Activated CD4-positive, alpha-beta memory T cell treated with anti-CD3 and anti-CD28 coated beads for 36 hours (primary cell): ENCODE data around the gene CLDN10. TPM values are rescaled to one million over a fixed set of nuclear protein-coding genes. Genes with fewer than 3 reads are reported as not detected.

Experiments used
- CTCF ChIA-PET: fragments of 350-600 bp; sonication (Branson Sonifier 250); formaldehyde crosslinking; loops from one replicate; lab custom pipeline; 2021; ENCODE audit warnings: antibody characterized with exemption, inconsistent platforms; lab: Charles Lee
- POLR2A ChIA-PET: fragments of 350-600 bp; sonication (Branson Sonifier 250); formaldehyde crosslinking; loops from one replicate; lab custom pipeline; 2021; ENCODE audit warnings: antibody characterized with exemption; lab: Charles Lee
- DNase-seq: peaks from one replicate; pipeline ENCODE4 v3.0.0-alpha.2; 2020
- H3K27ac Mint-ChIP-seq: one replicate; pipeline ENCODE4 v1.8.0; 2021; ENCODE audit warnings: mixed read lengths
- H3K27me3 Mint-ChIP-seq: one replicate; pipeline ENCODE4 v1.8.0; 2021; ENCODE audit warnings: mixed read lengths
- H3K36me3 Mint-ChIP-seq: one replicate; pipeline ENCODE4 v1.8.0; 2021; ENCODE audit warnings: mixed read lengths
- H3K4me1 Mint-ChIP-seq: one replicate; pipeline ENCODE4 v1.8.0; 2021; ENCODE audit warnings: low read depth, mixed read lengths
- H3K4me3 Mint-ChIP-seq: one replicate; pipeline ENCODE4 v1.8.0; 2021; ENCODE audit warnings: mild to moderate bottlenecking, mixed read lengths
- H3K9me3 Mint-ChIP-seq: one replicate; pipeline ENCODE4 v1.8.0; 2021; ENCODE audit warnings: mixed read lengths
- intact Hi-C: fragments of 100-400 bp; cut with micrococcal nuclease; formaldehyde crosslinking; loops from one replicate; pipeline ENCODE4 v1.15.1; 2023
- total RNA-seq, 2 experiments: library from RNA; stranded (reverse); gene quantifications; one replicate each; pipeline ENCODE4 v1.2.3, GENCODE V29; 2021

The CLDN10 gene
- total RNA-seq, 2 experiments from 2014 or later = not detected

- CTCF ChIA-PET = no interaction called here
These were observed 54.8 kb downstream of the CLDN10 start for GRCh38 chr13:95607366-95607765.

DNA sequence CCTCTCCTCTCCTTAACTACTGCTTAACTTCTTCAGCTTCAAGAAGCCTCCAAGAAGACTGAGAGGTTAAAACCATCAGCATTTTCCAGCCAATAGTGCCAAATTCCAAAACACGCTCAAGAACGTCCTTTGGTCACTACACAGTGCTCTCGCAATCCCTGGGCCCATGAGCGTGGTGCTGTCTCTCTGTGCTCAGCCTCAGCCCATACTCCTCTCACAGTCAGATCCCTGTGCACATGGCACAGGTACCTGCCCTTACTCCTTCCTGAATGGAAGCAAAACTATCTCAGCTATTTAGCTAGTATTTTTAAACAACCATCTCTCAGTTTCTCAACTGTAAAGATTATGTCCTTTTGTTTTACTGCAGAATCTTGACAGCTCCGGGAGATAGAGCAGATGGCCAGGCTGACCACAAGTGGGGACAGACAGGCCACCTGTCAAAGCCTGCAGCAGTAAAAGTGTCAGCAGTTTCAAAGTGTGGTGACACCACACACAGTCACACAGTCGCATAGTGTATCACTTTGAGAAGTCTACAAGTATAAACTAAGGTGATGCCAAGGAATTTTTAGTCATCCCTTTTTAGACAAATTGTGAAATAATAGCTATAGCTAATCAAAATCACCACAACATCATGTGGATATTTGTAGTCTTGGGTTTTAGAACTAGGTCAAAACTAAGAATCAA lies 56.3 kb downstream of the CLDN10 start:
- POLR2A ChIA-PET = no interaction called here
- DNase-seq = no peak
- intact Hi-C loops = no loop called here
- Mint-ChIP-seq H3K27ac (no peak overlapping the region), H3K36me3 (no peaks in the 10 kb centered on the region), H3K4me3 (no peak overlapping the region), H3K9me3 (no peaks in the 10 kb centered on the region), H3K4me1 (no peaks in the 10 kb centered on the region), H3K27me3 (peaks cover 3% of the 10 kb centered on the region)
- CTCF ChIA-PET = interaction anchor here (0.6 to 1.7 kb wide), 4 partner anchors 15 to 365 kb away, joined by 3 to 5 read pairs (median 4); no protein-coding TSS in a partner anchor

More at GRCh38 chr13:95607366-95607765, 54.8 kb downstream of the CLDN10 start:
- Mint-ChIP-seq H3K27me3 (peaks cover 7% of the 10 kb centered on the region), H3K9me3 (no peaks in the 10 kb centered on the region), H3K36me3 (no peaks in the 10 kb centered on the region), H3K4me1 (no peaks in the 10 kb centered on the region), H3K27ac (no peak overlapping the region), H3K4me3 (no peak overlapping the region)
- DNase-seq = no peak
- POLR2A ChIA-PET = no interaction called here
- intact Hi-C loops = no loop called here

- CTCF ChIA-PET = interaction anchor here (1.0 to 1.4 kb wide), 2 partner anchors 9 to 219 kb away, joined by 5 to 6 read pairs; no protein-coding TSS in a partner anchor
- Mint-ChIP-seq H3K36me3 (no peaks in the 10 kb centered on the region), H3K27me3 (peaks cover 3% of the 10 kb centered on the region), H3K4me3 (no peak overlapping the region), H3K27ac (no peak overlapping the region), H3K9me3 (no peaks in the 10 kb centered on the region), H3K4me1 (no peaks in the 10 kb centered on the region)
- POLR2A ChIA-PET = no interaction called here
- intact Hi-C loops = no loop called here
- no peak for DNase-seq
These were observed 62.2 kb downstream of the CLDN10 start for GRCh38 chr13:95614641-95615245.

GRCh38 chr13:95615539-95615938 lies 63.0 kb downstream of the CLDN10 start:
- Mint-ChIP-seq H3K36me3 (no peaks in the 10 kb centered on the region), H3K4me3 (no peak overlapping the region), H3K27ac (no peak overlapping the region), H3K27me3 (peaks cover 3% of the 10 kb centered on the region), H3K4me1 (no peaks in the 10 kb centered on the region), H3K9me3 (no peaks in the 10 kb centered on the region)
- DNase-seq = no peak
- POLR2A ChIA-PET = no interaction called here
- CTCF ChIA-PET = interaction anchor here (1.4 kb wide), 1 partner anchor 8 kb away, joined by 6 read pairs; no protein-coding TSS in a partner anchor
- intact Hi-C loops = no loop called here

DNA sequence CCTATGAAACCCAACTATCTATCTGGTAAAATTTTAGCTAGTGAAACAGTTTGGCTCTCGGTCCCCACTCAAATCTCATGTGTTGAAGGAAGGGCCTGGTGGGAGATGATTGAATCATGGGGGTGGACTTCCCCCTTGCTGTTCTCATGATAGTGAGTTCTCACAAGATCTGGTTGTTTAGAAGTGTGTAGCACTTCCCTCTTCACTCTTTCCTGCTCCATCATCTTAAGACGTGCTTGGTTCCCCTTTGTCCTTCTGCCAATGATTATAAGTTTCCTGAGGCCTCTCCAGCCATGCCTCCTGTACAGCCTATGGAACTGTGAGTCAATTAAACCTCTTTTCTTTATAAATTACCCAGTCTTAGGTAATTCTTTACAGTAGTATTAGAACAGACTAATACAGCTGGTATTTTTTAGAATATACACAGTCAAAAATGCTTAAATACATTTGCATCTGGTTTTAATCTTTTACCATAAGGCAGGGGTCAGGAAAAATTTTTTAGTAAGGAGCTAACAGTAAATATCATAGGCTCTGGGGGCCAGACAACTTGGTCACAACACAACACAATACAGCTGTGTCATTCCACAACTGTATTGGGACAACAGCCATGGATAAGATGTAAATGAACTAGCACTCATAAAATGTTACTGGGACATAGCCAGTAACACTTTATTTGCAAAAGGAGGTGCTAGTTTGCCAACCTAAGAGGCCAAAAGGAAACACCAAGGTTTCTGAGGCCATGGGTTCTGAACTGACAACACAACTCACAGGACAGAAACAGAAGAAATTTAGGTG lies 67.7 kb downstream of the CLDN10 start:
- ChIA-PET POLR2A (no interaction called here), CTCF (interaction anchor here (7.6 kb wide), 1 partner anchor 215 kb away, joined by 192 read pairs; no protein-coding TSS in a partner anchor)
- no peaks in the 10 kb centered on the region for H3K36me3 Mint-ChIP-seq
- no peak overlapping the region for H3K27ac Mint-ChIP-seq
- intact Hi-C loops = loop anchor here (5.0 kb wide), 1 partner anchor 83 kb away; no protein-coding TSS in a partner anchor
- no peak for DNase-seq
- no peak overlapping the region for H3K4me3 Mint-ChIP-seq
- no peaks in the 10 kb centered on the region for H3K4me1 Mint-ChIP-seq
- H3K27me3 Mint-ChIP-seq = peaks cover 9% of the 10 kb centered on the region
- H3K9me3 Mint-ChIP-seq = no peaks in the 10 kb centered on the region

DNA sequence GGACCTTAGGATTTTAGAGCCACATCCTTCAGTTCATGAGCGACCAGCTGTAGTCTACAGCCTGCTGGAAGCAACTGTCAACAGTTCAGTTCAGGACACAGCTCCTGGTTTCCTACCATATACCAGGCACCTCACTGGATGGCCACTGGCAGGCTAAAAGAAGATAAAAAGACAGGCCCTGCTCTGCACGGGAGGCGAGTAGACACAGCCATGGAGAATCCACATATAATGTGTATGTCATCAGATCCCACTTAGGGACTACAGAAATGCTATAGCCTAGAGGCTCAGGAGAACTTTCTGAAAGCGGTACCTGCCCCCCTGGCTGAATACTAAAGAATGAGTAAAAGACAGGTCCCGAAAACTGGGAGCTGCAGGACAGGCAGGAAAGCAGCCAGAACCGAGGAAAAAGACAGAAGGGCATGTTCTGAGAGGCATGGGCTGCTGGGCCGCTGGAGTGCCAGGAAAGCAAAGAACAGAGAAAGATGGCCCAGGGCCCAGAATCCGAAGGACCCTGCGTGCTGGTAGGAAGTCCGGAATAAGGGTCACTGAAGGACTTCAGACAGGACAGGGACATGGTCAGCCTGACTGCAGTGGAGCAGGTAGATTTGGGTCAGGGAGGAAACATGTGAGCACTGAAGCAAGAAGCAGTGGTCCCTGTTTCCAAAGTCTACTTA lies 68.4 kb downstream of the CLDN10 start:
- peaks cover 9% of the 10 kb centered on the region for H3K27me3 Mint-ChIP-seq
- intact Hi-C loops = loop anchor here (5.0 kb wide), 1 partner anchor 84 kb away; no protein-coding TSS in a partner anchor
- no peaks in the 10 kb centered on the region for H3K36me3 Mint-ChIP-seq
- CTCF ChIA-PET = interaction anchor here (0.6 to 7.6 kb wide), 5 partner anchors 22 to 214 kb away, joined by 3 to 192 read pairs (median 3); no protein-coding TSS in a partner anchor
- no peaks in the 10 kb centered on the region for H3K9me3 Mint-ChIP-seq
- no peaks in the 10 kb centered on the region for H3K4me1 Mint-ChIP-seq
- POLR2A ChIA-PET = no interaction called here
- no peak overlapping the region for H3K27ac Mint-ChIP-seq
- H3K4me3 Mint-ChIP-seq = no peak overlapping the region
- no peak for DNase-seq

- H3K4me1 Mint-ChIP-seq = no peaks in the 10 kb centered on the region
- H3K4me3 Mint-ChIP-seq = no peak overlapping the region
- H3K27ac Mint-ChIP-seq = no peak overlapping the region
- H3K27me3 Mint-ChIP-seq = peaks cover 6% of the 10 kb centered on the region
- intact Hi-C loops = loop anchor here (5.0 kb wide), 1 partner anchor 86 kb away; no protein-coding TSS in a partner anchor
- DNase-seq = no peak
- POLR2A ChIA-PET = no interaction called here
- CTCF ChIA-PET = interaction anchor here (0.5 to 7.6 kb wide), 8 partner anchors 37 to 1003 kb away, joined by 3 to 192 read pairs (median 4); no protein-coding TSS in a partner anchor
- no peaks in the 10 kb centered on the region for H3K36me3 Mint-ChIP-seq
- H3K9me3 Mint-ChIP-seq = no peaks in the 10 kb centered on the region
These were observed 70.6 kb downstream of the CLDN10 start for GRCh38 chr13:95623141-95623540.

DNA sequence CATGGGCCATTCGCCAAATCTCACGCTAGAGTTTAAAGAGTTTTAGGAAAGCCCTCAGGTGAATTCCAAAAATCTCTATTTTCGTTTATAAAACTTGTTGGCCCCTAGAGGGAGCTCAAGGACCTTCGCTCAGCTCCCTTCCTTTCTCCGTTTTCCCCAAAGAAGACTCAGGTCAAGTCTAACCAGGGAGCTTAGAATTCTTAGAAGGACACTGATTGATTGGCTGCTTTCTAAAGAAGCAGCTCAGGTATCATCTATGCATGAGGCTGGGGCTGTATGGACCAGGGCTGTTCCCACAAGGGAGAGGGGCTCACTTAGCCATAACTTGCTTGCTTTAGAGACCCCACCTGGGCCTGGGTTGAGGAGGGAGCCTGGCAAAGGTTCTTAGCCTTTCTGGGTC lies 71.5 kb downstream of the CLDN10 start:
- peaks cover 6% of the 10 kb centered on the region for H3K27me3 Mint-ChIP-seq
- H3K9me3 Mint-ChIP-seq = no peaks in the 10 kb centered on the region
- peak; percentile 12 for DNase-seq
- intact Hi-C loops = loop anchor here (1.0 to 5.0 kb wide), 4 partner anchors 37 to 357 kb away; no protein-coding TSS in a partner anchor
- CTCF ChIA-PET = interaction anchor here (0.7 to 7.6 kb wide), 23 partner anchors 8 to 358 kb away, joined by 3 to 192 read pairs (median 4); partner anchors contain the start of gene DNAJC3
- no peaks in the 10 kb centered on the region for H3K4me1 Mint-ChIP-seq
- H3K4me3 Mint-ChIP-seq = no peak overlapping the region
- POLR2A ChIA-PET = interaction anchor here (0.6 kb wide), 1 partner anchor 53 kb away, joined by 3 read pairs; the partner anchor contains the start of gene DNAJC3
- H3K36me3 Mint-ChIP-seq = no peaks in the 10 kb centered on the region
- no peak overlapping the region for H3K27ac Mint-ChIP-seq

DNA sequence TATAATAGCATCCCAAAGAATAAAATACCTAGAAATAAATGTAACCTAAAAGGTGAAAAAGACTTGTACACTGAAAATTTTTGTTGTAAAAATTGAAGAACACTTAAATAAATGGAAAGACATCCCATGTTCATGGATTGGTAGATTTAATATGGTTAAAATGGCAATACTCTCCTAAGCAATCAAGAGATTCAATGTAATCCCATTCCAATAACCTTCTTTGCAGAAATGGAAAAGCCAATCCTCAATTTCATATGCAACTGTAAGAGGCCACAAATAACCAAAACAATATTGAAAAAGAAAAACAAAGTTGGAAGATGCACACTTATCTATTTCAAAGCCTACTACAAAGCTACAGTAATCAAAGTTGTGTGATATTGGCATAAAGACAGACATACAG lies 74.2 kb downstream of the CLDN10 start:
- H3K27ac Mint-ChIP-seq = no peak overlapping the region
- H3K27me3 Mint-ChIP-seq = peaks cover 14% of the 10 kb centered on the region
- no peaks in the 10 kb centered on the region for H3K36me3 Mint-ChIP-seq
- H3K9me3 Mint-ChIP-seq = no peaks in the 10 kb centered on the region
- intact Hi-C loops = no loop called here
- ChIA-PET POLR2A (no interaction called here), CTCF (interaction anchor here (1.5 to 7.6 kb wide), 2 partner anchors 207 to 208 kb away, joined by 8 to 192 read pairs; no protein-coding TSS in a partner anchor)
- no peaks in the 10 kb centered on the region for H3K4me1 Mint-ChIP-seq
- no peak for DNase-seq
- H3K4me3 Mint-ChIP-seq = no peak overlapping the region

DNA sequence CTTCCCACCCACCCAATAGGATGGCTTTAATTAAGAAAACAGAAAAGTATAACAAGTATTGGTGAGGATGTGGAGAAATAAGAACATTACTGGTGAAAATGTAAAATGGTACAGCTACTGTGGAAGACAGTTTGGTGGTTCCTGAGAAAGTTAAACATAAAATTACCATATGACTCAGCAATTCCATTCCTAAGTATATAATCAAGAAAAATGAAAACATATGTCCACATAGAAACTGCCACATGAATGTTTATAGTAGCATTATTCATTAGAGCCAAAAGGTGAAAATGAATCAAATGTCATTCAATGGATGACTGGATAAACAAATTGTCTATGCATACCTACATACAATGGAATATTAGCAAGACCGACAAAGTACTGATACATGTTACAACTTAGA lies 75.1 kb downstream of the CLDN10 start:
- no peaks in the 10 kb centered on the region for H3K9me3 Mint-ChIP-seq
- no peaks in the 10 kb centered on the region for H3K4me1 Mint-ChIP-seq
- peaks cover 19% of the 10 kb centered on the region for H3K27me3 Mint-ChIP-seq
- H3K36me3 Mint-ChIP-seq = no peaks in the 10 kb centered on the region
- no peak overlapping the region for H3K4me3 Mint-ChIP-seq
- intact Hi-C loops = no loop called here
- ChIA-PET POLR2A (no interaction called here), CTCF (interaction anchor here (1.5 kb wide), 1 partner anchor 206 kb away, joined by 8 read pairs; no protein-coding TSS in a partner anchor)
- no peak for DNase-seq
- H3K27ac Mint-ChIP-seq = no peak overlapping the region

- no peak for DNase-seq
- CTCF ChIA-PET = interaction anchor here (1.5 kb wide), 1 partner anchor 205 kb away, joined by 8 read pairs; no protein-coding TSS in a partner anchor
- intact Hi-C loops = no loop called here
- POLR2A ChIA-PET = no interaction called here
- peaks cover 20% of the 10 kb centered on the region for H3K27me3 Mint-ChIP-seq
- H3K4me3 Mint-ChIP-seq = no peak overlapping the region
- H3K4me1 Mint-ChIP-seq = no peaks in the 10 kb centered on the region
- no peaks in the 10 kb centered on the region for H3K36me3 Mint-ChIP-seq
- no peak overlapping the region for H3K27ac Mint-ChIP-seq
- H3K9me3 Mint-ChIP-seq = no peaks in the 10 kb centered on the region
These were observed 76.0 kb downstream of the CLDN10 start for GRCh38 chr13:95628488-95628887.
